ENCODE measurements around the gene CELF4.

The CELF4 gene

GRCh38 chr18:37536656-37537055 is 28.9 kb downstream of the CELF4 start:
- no peak for TF ChIP-seq POLR2AphosphoS5 (IDR thresholded peaks at IDR 0.05; ENCODE audit: low read depth)
- Histone ChIP-seq H3K27ac (replicated peaks) (no peak overlapping the region), H3K27me3 (ENCODE audit: insufficient read depth, poor library complexity, severe bottlenecking) (peaks cover 42% of the 10 kb centered on the region), H3K4me3 (replicated peaks; ENCODE audit: insufficient read depth, low read length) (no peak overlapping the region)
- no peak for DNase-seq (ENCODE audit: low read depth in 1 of 2, low spot score in 1 of 2)

- no peak for TF ChIP-seq POLR2AphosphoS5 (IDR thresholded peaks at IDR 0.05; ENCODE audit: low read depth)
- no peak for TF ChIP-seq GABPA (IDR thresholded peaks at IDR 0.05; ENCODE audit: low read depth)
- no peak for TF ChIP-seq REST (IDR thresholded peaks at IDR 0.05; ENCODE audit: insufficient replicate concordance, low read depth)
- TF ChIP-seq CTCF (IDR thresholded peaks at IDR 0.05; ENCODE audit: insufficient read depth, low read length) = no peak
- no peak for TF ChIP-seq SPI1 (IDR thresholded peaks at IDR 0.05; ENCODE audit: borderline replicate concordance, low read depth)
- no peak overlapping the region for H3K27ac ChIP-seq (replicated peaks)
- H3K4me3 ChIP-seq (replicated peaks; ENCODE audit: insufficient read depth, low read length) = no peak overlapping the region
- DNase-seq (ENCODE audit: low read depth in 1 of 2, low spot score in 1 of 2) = no peak
- H3K27me3 ChIP-seq (ENCODE audit: insufficient read depth, poor library complexity, severe bottlenecking) = peaks cover 42% of the 10 kb centered on the region
These were observed 29.6 kb downstream of the CELF4 start for GRCh38 chr18:37535968-37536367.

GRCh38 chr18:37534627-37535026 is 31.0 kb downstream of the CELF4 start:
- H3K27me3 ChIP-seq (ENCODE audit: insufficient read depth, poor library complexity, severe bottlenecking) = peaks cover 33% of the 10 kb centered on the region
- TF ChIP-seq REST (IDR thresholded peaks at IDR 0.05; ENCODE audit: insufficient replicate concordance, low read depth) (no peak), SPI1 (IDR thresholded peaks at IDR 0.05; ENCODE audit: borderline replicate concordance, low read depth) (no peak), CTCF (IDR thresholded peaks at IDR 0.05; ENCODE audit: insufficient read depth, low read length) (no peak), POLR2AphosphoS5 (IDR thresholded peaks at IDR 0.05; ENCODE audit: low read depth) (no peak), GABPA (IDR thresholded peaks at IDR 0.05; ENCODE audit: low read depth) (no peak)
- no peak for DNase-seq (ENCODE audit: low read depth in 1 of 2, low spot score in 1 of 2)
- no peak overlapping the region for H3K27ac ChIP-seq (replicated peaks)
- no peak overlapping the region for H3K4me3 ChIP-seq (replicated peaks; ENCODE audit: insufficient read depth, low read length)

GRCh38 chr18:37533647-37534584 is 31.7 kb downstream of the CELF4 start:
- Histone ChIP-seq H3K4me3 (replicated peaks; ENCODE audit: insufficient read depth, low read length) (no peak overlapping the region), H3K27ac (replicated peaks) (no peak overlapping the region), H3K27me3 (ENCODE audit: insufficient read depth, poor library complexity, severe bottlenecking) (peaks cover 26% of the 10 kb centered on the region)
- DNase-seq (ENCODE audit: low read depth in 1 of 2, low spot score in 1 of 2) = no peak
- TF ChIP-seq SPI1 (IDR thresholded peaks at IDR 0.05; ENCODE audit: borderline replicate concordance, low read depth) = no peak
- TF ChIP-seq POLR2AphosphoS5 (IDR thresholded peaks at IDR 0.05; ENCODE audit: low read depth) = no peak
- no peak for TF ChIP-seq CTCF (IDR thresholded peaks at IDR 0.05; ENCODE audit: insufficient read depth, low read length)
- TF ChIP-seq GABPA (IDR thresholded peaks at IDR 0.05; ENCODE audit: low read depth) = no peak
- TF ChIP-seq REST (IDR thresholded peaks at IDR 0.05; ENCODE audit: insufficient replicate concordance, low read depth) = no peak
